HG03135 (cell line): Measurements from ENCODE around the gene BIRC7.

Source experiments
- ATAC-seq: cut with Tn5 transposase; IDR thresholded peaks from one replicate; pipeline ENCODE4 v1.9.1; 2021; ENCODE audit warnings: mild to moderate bottlenecking, moderate library complexity; ENCODE audit not compliant: unreplicated experiment

BIRC7 gene

GRCh38 chr20:63279931-63280330 is 44.2 kb downstream of the BIRC7 start:
- ATAC-seq: no peak

GRCh38 chr20:63280371-63280770 is 44.7 kb downstream of the BIRC7 start:
- ATAC-seq: no peak

- ATAC-seq: no peak
These were observed 45.3 kb downstream of the BIRC7 start for GRCh38 chr20:63280929-63281545.

GRCh38 chr20:63281742-63282665 is 46.3 kb downstream of the BIRC7 start:
- ATAC-seq: no peak

GRCh38 chr20:63282946-63283345 is 47.2 kb downstream of the BIRC7 start:
- no peak for ATAC-seq

- no peak for ATAC-seq
These were observed 47.8 kb downstream of the BIRC7 start for GRCh38 chr20:63283397-63284082.

GRCh38 chr20:63284083-63284440 is 48.4 kb downstream of the BIRC7 start:
- no peak for ATAC-seq

GRCh38 chr20:63284544-63284949 is 48.8 kb downstream of the BIRC7 start:
- no peak for ATAC-seq

GRCh38 chr20:63284981-63285524 is 49.3 kb downstream of the BIRC7 start:
- no peak for ATAC-seq

GRCh38 chr20:63285636-63286615 is 50.2 kb downstream of the BIRC7 start:
- ATAC-seq: no peak

GRCh38 chr20:63286781-63287696 is 51.3 kb downstream of the BIRC7 start:
- ATAC-seq: no peak

GRCh38 chr20:63287697-63288580 is 52.2 kb downstream of the BIRC7 start:
- no peak for ATAC-seq

GRCh38 chr20:63288581-63289251 is 53.0 kb downstream of the BIRC7 start:
- ATAC-seq: no peak

- ATAC-seq: no peak
These were observed 53.8 kb downstream of the BIRC7 start for GRCh38 chr20:63289311-63290135.
